ELR (cell line): ENCODE measurements around the gene RASL10A.
"Not testable (repeated sequence)": the region's sequence is repeated elsewhere in the genome, so short reads cannot be mapped to it uniquely, and the experiment has no call there.

Experiments used
- DNase-seq: peaks from one replicate; pipeline ENCODE4 v3.0.0-alpha.2; 2015; ENCODE audit warnings: low read depth

RASL10A gene, protein sequence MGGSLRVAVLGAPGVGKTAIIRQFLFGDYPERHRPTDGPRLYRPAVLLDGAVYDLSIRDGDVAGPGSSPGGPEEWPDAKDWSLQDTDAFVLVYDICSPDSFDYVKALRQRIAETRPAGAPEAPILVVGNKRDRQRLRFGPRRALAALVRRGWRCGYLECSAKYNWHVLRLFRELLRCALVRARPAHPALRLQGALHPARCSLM

DNA sequence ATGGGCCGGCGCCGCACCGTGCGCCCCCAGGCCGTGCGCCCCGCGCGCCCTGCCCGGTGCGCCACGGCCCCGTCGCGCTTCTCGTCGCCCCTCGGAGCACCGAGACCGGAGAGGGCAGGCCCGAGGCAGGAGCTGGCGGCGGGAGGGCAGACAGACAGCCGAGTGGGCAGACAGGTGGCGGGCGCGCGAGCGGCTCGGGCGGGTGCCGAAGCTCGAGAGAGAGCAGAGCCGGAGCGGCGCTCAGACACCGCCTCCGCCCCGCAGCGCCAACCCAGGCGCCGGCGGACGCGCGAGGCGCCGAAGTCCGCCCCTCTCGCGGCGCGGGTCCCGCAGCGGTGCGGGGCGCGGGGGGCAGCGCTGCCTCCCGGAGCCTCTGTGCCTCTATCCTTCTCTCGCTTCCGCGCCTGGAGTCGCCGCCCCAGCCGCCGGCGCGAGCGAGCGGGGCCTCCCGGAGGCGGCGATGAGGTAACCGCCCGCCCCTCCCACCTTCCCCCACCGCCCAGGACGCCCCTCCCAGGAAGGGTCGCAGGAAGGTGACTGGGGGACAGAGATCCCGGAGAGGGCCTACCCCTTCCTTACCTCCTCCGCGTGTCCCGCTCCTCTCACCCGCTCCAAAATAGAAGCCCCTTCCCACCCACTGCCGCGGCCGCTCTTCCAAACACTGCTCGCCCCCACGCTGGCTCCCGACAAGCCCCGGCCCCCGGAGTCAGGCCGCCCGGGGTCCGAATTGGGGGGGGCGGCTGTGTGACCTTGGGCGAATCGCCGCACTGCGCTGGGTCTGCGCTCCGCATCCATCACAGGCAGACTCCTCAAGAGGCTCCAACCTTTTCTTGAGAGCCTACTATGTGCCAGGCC, at the start of gene RASL10A:
Gene RASL10A (minus strand): TSS at position 412 of the 855 bp plus-strand sequence. CDS start 451 bp downstream, outside the sequence.
- DNase-seq: peak; percentile 30

DNA sequence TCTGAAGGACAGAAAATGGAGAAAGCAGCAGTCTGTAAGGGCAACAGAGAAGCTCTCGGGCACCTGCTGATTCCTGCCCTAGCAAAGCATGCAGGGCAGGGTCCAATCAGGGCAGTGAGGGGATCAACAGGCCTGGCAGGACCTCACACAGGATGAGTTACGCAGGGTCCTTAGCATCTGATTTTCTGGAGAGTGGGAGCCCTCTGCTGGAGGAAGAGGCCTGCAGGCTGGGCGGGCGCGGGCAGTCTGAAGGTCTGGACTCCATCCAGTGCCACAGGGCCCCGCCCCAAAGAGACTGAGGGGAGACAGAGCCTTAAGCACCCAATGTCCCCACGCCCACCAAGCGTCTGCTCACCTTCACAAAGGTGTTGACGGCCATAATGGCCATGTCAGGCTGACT, 44.0 kb upstream of the RASL10A start:
- peak; percentile 81 for DNase-seq

DNA sequence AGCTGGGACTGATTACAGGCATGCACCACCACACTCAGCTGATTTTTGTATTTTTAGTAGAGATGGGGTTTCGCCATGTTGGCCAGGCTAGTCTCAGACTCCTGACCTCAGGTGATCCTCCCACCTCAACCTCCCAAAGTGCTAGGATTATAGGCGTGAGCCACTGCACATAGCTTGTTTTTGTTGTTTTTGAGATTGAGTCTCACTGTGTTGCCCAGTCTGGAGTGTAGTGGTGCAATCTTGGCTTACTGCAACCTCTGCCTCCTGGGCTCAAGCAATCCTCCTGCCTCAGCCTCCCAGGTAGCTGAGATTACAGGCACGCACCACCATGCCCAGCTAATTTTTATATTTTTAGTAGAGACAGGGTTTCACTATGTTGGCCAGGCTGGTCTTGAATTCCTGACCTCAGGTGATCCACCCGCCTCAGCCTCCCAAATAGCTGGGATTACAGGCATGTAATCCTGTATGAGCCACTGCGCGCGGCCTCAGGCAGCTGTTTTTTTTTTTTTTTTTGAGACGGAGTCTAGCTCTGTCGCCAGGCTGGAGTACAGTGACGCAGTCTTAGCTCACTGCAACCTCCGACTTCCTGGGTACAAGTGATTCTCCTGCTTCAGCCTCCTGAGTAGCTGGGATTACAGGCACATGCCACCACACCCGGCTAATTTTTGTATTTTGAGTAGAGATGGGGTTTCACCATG, 41.8 kb upstream of the RASL10A start:
- not testable (repeated sequence) for DNase-seq

DNA sequence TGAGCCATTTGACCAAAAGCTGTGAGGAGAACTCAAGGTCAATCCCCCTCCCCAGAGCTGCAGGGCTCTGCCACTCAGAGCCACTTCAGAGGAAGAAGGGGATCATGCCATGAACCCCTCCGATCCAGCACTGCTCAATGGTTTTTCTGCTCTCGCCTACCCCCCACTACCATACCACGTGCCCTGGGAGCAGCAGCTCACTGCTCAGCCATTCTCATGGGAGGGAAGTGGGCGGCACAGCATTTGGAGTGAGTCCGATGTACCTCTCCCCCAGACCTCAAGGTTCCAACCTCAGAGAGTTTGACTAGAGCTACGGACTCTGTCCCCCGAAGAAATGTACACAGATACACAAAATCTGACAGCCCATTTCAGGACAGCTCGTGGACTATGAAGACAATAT, 38.4 kb upstream of the RASL10A start:
- DNase-seq: no peak

DNA sequence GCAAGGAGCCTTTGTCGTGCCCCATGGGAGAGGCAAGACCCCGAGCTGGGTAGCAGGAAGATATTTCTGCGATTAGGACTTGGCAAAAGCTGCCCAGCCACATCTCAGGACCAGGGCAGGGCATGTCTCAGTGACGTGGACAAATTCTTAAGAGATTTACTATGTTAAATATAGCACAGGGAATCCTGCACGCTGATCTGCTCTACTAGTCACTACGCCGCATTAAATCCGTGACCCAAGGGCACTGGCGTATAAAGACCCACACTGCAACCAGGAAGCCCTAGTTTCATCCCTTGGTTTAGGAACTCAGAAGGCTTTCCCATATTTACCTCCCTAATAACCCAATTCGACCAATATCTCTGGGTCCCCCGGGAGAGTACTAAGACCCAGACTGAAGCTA, 37.8 kb upstream of the RASL10A start:
- no peak for DNase-seq

DNA sequence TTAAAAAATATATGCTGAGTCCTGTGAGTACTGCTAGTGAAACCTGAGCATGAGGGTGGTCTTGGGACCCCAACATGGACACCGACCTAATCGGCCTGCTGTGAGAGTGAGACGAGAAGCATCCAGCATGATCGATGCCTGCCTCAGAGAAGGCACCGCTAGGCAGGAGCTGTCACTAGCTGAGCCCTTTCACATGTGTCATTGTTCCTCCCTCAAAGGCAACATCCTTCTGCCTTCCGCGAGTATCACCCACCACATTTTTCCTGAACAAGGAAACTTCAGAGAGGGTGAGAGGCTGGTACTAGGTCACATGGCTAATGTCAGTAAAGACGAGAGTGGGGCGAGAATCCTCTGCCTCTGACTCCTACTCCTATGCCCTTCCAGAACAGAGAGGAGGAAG, 37.3 kb upstream of the RASL10A start:
- DNase-seq: no peak

DNA sequence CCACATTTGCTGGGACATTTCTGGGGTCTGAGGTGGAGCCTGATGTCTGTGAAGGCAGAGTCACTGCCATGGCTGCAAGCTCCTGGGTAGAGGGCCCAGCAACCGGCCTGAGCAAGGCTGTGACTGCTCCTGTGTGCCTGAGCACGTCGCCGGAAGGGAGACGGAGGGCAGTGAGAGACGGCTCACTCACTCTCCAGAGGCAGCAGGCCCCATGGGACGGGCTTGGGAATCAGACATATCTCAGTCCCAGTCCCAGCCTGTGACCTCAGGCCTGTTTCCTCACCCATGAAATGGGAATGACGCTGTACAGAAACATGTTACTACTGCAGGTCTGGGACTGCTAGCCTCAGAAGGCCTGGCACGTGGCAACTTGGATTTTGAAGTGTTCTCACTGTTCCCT, 36.4 kb upstream of the RASL10A start:
- DNase-seq: no peak

DNA sequence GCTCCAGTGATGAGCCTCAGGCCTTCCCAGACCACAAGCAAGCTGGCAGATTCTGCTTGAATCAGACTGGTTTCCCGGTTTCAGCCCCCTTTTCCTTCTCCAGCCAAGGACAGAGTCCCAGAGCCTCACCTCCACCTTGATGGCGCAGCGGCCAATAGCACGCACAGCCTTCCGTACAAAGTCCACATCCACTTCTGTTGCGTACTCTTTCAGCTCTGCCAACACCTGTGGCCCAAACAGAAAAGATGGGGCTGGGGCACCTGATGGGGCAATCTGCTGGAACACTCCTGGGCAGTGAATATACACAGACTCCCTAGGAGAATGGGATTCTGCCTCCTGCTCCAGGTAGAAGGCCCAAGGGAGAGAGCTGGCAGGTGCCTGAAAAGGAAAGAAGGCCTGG, 35.5 kb upstream of the RASL10A start:
- no peak for DNase-seq

DNA sequence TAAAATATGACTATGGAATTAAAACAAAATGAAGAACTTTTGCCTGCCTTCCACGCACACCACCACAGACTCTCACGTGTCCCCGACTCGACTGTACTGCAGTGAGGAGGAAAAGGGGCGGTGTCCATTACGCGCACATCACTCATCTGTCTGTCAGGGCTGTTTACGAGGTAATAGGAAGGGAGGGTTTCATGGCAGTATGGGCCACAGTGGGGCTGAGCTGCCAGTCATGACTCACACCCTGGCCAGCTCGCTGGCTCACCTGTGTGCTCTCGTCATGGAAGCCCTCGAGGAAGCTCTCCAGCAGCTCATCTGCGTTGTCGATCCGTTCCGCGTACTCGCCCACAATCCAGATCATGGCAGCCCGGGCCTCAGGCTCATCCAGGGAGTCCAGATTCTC, 33.5 kb upstream of the RASL10A start:
- DNase-seq: no peak

DNA sequence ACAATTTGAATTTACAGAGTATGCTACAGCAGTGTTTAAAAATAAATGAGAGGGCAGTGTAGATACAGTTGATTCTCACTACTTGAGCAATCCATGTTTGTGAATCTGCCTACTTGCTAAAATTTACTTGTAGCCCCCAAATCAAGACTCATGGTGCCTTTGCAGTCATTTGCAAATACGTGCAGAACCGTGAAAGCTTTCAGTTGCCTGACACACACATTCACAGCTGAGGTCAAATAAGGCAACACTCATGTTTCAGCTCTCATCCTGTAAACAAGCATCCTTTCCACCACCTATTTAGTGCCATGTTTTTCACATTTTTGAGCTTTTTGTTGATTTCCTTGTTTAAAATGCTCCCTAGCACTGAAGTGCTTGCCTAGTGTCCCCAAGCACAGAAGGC, 32.5 kb upstream of the RASL10A start:
- DNase-seq: no peak

DNA sequence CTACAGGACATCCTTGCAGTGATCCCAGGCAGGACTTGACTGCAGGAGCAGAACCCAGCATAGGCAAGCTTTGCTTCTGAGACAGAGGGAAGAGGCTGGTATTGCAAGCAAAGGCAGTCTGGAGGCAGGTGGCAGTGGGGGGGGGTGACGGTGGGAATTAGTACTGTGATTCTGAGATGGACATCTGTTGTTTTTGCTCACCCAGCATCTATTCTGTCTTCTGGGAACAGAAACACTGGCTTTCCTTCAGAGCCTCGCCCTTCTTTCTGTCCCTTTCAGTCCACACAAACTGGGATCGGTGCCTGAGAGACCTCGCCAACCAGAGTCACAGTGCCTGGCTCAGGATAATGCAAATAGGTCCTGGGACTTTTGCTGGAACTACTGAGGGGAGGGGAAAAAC, 31.2 kb upstream of the RASL10A start:
- no peak for DNase-seq

DNA sequence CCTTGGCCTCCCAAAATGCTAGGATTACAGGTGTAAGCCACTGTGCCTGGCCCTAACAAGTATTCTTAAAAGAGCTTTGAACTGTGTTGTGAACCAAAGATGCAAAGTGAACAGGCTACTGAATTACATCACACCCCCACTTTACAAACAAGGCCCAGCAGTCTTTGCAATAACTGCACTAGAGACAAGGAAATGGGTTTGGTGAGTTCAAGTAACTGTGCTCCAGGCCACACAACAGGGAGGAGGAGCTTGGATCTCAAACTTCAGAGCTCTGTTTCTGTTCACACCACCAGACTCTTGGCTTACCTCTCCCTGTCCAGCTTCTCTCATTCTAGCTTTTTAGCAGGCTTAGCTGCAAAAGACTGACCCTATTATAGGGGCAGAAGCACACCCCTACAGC, 30.4 kb upstream of the RASL10A start:
- no peak for DNase-seq

DNA sequence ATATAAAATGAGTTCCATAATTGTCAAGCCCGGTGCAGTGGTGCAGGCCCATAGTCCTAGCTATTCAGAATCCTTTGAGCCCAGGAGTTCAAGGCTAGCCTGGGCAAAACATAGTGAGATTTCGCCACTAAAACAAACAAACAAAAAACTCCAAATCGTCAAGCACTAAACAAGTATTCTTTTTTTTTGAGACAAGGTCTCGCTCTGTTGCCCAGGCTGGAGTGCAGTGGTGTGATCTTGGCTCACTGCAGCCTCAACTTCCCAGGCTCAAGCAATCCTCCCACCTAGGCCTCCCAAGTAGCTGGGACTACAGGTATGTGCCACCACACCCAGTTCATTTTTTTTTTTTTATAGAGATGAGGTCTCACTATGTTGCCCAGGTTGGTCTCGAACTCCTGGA, 29.4 kb upstream of the RASL10A start:
- not testable (repeated sequence) for DNase-seq

DNA sequence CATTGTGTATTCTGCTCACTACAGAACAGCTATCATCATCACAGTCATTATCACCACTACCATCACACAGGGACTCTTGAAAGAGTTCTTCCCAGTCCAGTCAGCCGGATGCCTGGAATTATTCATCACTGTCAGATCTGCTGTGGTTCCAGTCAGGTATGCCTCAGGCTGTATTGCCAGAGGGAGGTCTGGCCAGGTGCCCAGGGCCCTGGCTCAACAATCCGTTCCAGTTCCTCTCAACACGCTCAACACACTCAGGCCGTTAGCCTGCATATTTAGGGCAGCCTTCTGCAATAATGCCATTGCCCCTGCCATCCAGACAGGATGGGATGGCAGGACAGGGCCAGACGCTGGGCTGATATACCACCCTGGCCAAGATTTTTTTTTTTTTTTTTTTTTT, 28.6 kb upstream of the RASL10A start:
- peak; percentile 99 for DNase-seq

DNA sequence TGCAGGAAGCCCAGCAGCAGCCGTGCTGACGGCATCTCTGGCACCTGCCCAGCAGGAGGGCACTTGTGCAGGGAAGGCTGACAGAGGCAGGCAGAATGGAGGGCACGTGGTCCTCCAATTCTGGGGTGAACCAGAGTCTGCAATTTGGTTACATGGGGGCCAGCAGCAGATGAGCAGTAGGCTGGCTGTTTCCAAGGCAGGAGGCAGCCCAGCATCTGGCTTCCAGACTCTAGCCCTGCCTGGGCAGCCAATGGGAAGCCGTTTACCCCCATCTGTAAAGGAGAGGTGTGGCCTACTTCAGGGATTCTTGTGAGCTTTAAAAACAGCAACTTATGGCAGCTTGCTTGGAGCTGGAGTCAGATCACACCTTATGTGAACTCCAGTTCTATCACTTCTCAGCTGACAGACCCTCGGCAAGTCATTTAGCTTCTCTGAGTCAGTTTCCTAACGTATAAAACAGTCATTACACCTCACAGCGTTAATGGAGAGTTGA, 27.9 kb upstream of the RASL10A start:
- peak; percentile 71 for DNase-seq

DNA sequence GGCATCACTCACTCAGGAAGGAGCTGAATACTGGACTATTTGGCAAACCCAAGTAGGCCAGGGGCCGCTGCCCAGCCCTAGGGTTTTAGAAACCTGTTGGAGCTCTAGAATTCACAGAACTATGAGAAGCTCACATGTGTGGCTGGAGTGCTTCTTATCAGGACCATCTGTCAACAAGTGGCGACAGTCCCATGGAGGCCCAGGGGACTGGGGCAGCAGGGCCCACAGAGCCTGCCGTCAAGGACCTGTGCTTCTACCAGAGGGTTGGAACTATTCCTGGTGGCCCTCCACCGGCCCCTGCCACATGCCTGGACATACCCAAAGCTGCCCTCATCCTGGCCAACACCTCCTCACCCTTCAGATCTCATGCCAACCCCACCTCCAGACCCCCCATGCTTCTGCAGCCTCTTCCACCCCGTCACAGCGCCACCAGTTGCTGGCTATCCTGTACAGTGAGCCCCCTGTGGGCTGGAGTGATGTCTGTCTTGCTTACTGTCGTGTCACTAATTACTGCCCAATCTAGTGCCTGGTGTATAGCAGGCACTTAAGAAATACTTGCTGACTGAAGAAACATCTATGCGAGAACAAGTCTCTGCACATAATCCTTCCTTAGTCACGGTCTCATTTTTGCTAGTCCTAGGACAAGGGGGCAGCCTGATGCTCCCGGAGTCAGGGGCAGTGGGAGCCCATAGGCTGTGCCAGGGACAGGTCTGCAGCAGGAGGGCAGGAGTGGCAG, 27.2 kb upstream of the RASL10A start:
- DNase-seq: no peak

DNA sequence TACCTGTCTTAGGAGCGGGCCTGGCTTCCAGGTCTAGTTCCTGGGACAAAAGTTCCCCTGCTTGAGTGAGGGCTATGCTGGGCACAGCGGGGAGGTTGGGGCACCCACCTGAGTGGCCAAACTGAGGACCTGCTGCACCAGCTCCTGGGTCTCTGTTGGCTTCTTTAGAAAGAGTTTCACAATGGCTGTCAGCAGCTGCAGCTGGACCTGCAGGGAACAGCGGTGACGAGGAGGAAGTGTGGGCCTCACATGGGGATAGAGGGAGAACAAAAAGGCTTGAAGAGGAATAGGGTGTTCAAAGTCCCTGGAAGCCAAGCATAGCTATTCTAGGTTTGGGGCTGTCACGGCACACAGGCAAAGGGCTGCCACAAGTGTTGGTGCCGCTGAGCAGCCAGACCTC, 26.7 kb upstream of the RASL10A start:
- no peak for DNase-seq

DNA sequence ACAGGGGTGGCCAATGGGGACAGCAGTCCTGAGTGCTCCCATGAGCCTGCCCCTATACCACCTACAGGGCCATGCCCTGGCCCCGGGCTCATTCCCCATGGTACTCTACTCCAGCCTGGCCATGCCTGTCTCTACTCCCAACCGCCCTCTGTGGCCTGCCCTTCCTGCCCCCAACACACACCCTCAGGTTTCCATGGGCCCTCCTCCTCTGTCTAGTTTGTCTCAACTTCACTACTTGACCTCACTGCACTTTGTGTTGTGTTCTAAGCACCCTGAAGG, 26.3 kb upstream of the RASL10A start:
- no peak for DNase-seq

DNA sequence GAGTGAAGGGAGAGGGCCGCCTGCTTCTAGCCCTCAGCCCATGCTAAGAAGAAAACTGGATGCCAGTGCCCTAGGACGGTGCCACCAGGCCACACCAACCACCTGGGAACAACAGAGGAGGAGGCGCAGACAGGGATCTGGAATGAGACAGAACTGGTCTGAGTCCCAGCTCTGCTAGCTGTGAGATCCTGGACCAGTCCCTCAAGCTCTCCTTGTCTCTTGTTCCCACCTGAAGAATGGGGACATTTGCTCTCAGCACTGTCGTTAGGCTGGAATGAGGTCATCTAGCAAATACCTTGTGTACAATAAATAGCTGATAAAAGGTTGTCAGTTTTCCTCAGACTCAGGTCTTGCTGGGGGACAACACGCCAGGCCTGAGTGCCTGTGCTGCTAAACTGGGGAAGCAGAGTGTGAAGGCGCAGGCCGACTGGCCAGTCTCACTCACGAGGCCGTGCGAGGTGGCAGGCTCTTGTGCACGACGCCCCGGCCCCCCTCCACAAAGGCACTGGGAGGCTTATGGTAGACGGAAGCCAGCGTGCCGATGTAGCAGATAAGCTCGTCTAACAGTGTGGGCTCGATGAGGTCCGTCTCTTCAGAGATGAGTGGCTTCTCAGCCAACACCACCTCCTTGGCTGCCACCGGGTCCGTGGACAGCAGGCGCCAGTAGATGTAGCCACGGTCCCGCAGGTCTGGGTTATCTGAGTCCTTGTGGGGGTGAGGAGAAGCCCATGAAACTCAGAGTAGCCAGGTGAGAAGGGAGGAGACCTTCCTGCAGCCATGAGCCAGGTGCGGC, 25.8 kb upstream of the RASL10A start:
- DNase-seq: no peak

DNA sequence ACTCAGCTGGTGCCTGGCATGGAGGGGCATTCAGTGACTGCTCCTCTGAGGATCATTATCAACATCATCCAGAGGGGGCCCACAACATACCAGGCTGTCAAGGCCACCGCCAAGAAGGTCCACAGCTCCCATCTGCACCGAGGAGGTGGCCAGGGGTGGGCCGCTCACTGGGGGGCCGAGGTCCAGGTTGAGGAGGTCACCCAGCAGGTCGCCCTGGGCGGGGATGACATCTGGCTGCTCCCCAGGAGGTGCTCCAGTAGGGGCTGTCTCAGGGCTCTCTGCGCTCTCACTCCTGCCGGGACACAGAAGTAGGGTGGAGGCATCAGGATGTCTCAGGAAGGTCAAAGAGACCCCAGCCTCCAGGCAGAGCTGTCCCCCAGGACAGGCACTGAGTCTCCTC, 25.1 kb upstream of the RASL10A start:
- no peak for DNase-seq

DNA sequence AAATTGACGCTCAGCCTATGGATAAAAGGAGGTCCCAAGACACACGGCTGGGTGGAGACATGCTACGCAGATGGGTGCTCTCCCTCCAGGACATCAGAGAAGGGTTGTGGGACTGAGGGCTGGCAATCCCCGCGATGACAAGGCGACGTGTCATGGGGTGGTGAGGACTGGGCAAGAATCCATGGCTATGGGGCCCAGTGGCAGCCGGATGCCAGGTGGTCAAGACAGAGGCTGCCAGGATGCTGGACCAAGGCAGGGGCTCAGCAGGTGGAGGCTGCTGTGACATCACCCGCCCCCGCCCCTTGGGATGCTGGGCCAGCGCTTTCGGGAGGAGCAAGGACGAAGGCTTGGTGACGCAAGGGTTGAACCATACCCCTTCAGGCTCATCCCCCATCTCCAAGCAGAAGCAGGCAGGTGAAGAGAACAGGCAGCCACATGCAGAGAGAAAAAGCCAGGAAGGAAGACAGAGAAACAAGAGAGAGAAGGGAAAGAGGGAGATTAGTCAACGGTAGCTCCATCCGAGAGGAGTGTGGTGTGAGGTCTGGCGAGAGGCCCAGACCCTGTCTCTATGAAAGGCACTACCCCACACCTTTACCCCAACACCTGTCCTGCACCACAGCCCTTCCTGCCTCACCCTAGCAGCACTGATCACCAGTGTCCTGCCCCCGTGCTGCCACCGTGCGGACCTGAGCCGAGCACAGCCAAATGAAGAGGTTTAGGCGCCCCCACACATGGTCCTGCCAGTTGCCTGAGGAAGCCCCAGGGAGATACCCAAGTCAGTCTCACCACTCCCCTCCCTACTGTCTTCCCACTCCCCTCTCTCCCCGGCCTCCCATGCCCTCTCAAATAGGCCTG, 24.1 kb upstream of the RASL10A start:
- DNase-seq: no peak
